ENCODE measurements around the gene DNAI4. TPM values are rescaled to one million over a fixed set of nuclear protein-coding genes. Genes with fewer than 3 reads are reported as not detected.
"Not testable (repeated sequence)": the region's sequence is repeated elsewhere in the genome, so short reads cannot be mapped to it uniquely, and the experiment has no call there.

Gene DNAI4
- total and polyA plus RNA-seq, 2 donors (not counting 1 experiment from before 2014, with no cell fraction given) = 0.30 to 2.7 TPM

DNA sequence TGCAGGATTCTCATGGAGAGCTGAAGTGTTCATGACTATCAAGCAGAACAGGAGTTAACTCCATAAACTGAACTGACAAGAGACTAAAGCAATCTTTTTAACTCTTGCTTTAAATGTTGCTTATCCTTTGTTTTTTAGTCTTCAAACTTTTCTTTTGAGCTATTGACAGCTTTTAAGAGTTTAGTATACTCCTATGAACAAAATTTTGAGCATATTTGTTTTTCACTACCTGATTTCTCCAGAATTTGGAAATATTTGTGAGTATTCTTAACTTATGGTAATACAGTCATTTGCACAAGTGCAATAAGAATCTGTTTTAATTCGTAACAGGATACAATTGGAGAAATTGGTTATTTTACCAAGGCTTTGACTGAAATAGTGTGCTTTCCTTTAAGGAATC is 7.2 kb downstream of the DNAI4 start:
- Histone ChIP-seq H3K4me2 (replicated peaks; ENCODE audit: low read depth, low read length, poor library complexity, severe bottlenecking) (no peak overlapping the region), H3K27ac (ENCODE audit: low read length in 2 of 2) (no peak overlapping the region), H3K4me1 (ENCODE audit: control insufficient read depth in 2 of 2, insufficient read depth in 2 of 2, low read length in 2 of 2) (no peaks in the 10 kb centered on the region), H3K9ac (ENCODE audit: low read length) (no peak overlapping the region), H3K4me3 (ENCODE audit: control extremely low read depth in 1 of 5, extremely low read depth in 1 of 5, insufficient read depth in 1 of 5, low read depth in 2 of 5, low read length in 4 of 5) (no peak overlapping the region), H4K20me1 (ENCODE audit: control insufficient read depth, insufficient read depth, low read length, poor library complexity, severe bottlenecking) (no peaks in the 10 kb centered on the region), H3K79me2 (ENCODE audit: control insufficient read depth, insufficient read depth, low read length) (no peaks in the 10 kb centered on the region), H3K27me3 (replicated peaks in 1 of 4; ENCODE audit: control extremely low read depth in 1 of 4, control insufficient read depth in 3 of 4, insufficient read depth in 4 of 4, low read length in 3 of 4) (no peaks in the 10 kb centered on the region), H2AFZ (ENCODE audit: insufficient read depth, low read depth, low read length, poor library complexity, severe bottlenecking) (no peak overlapping the region), H3K9me3 (ENCODE audit: control extremely low read depth in 1 of 3, control insufficient read depth in 2 of 3, insufficient read depth in 1 of 3, low read length in 2 of 3) (no peaks in the 10 kb centered on the region), H3K36me3 (replicated peaks in 1 of 2; ENCODE audit: control extremely low read depth in 1 of 2, control insufficient read depth in 1 of 2, extremely low read depth in 1 of 2, insufficient read depth in 2 of 2, low read length in 1 of 2) (no peaks in the 10 kb centered on the region)
- 100% methylated on average over 1 of the region's 1 CpG for WGBS (ENCODE audit: insufficient coverage)
- POLR2A ChIA-PET = no interaction called here
- no peak overlapping the region for H3K27ac Mint-ChIP-seq
- no peaks in the 10 kb centered on the region for H3K4me1 Mint-ChIP-seq
- peaks cover under 1% of the 10 kb centered on the region for H3K27me3 Mint-ChIP-seq
- DNase-seq (no peak), ATAC-seq (ENCODE audit: low read depth) (no peak)
- no peak overlapping the region for H3K4me3 Mint-ChIP-seq
- peaks cover 3% of the 10 kb centered on the region for H3K9me3 Mint-ChIP-seq (ENCODE audit: insufficient read depth)
- CTCF ChIA-PET = interaction anchor here (0.8 kb wide), 1 partner anchor 9 kb away, joined by 3 read pairs; no protein-coding TSS in a partner anchor
- intact Hi-C loops (cut with micrococcal nuclease) = no loop called here
- TF ChIP-seq EZH2 (IDR thresholded peaks at IDR 0.05; ENCODE audit: borderline replicate concordance, insufficient read depth, low read depth, low read length, poor library complexity, severe bottlenecking) = no peak
- TF ChIP-seq, protein P1, sequence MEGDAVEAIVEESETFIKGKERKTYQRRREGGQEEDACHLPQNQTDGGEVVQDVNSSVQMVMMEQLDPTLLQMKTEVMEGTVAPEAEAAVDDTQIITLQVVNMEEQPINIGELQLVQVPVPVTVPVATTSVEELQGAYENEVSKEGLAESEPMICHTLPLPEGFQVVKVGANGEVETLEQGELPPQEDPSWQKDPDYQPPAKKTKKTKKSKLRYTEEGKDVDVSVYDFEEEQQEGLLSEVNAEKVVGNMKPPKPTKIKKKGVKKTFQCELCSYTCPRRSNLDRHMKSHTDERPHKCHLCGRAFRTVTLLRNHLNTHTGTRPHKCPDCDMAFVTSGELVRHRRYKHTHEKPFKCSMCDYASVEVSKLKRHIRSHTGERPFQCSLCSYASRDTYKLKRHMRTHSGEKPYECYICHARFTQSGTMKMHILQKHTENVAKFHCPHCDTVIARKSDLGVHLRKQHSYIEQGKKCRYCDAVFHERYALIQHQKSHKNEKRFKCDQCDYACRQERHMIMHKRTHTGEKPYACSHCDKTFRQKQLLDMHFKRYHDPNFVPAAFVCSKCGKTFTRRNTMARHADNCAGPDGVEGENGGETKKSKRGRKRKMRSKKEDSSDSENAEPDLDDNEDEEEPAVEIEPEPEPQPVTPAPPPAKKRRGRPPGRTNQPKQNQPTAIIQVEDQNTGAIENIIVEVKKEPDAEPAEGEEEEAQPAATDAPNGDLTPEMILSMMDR (IDR thresholded peaks at IDR 0.05) = no peak

DNA sequence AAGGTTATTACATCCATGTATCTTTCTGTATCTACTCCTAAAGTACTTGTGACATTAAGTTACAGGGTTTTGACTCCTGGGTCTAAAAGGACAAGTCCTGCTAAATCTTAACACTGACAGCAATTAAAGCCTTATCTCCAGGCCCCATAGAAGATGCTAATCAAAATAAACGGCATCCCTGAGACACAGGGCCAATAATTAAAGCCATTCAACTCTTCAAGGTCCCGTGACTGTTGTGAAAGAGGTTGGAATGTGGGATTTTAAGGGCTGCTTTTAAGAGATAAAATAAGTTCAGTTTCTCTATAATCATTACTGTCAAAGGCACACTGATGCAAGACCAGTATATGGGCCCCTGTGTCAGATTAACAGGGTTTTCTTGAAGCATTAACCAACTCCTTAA is 8.3 kb downstream of the DNAI4 start:
- intact Hi-C loops (cut with micrococcal nuclease) = no loop called here
- Histone ChIP-seq H3K27ac (ENCODE audit: low read length in 2 of 2) (no peak overlapping the region), H4K20me1 (ENCODE audit: control insufficient read depth, insufficient read depth, low read length, poor library complexity, severe bottlenecking) (no peaks in the 10 kb centered on the region), H3K4me3 (ENCODE audit: control extremely low read depth in 1 of 5, extremely low read depth in 1 of 5, insufficient read depth in 1 of 5, low read depth in 2 of 5, low read length in 4 of 5) (no peak overlapping the region), H3K79me2 (ENCODE audit: control insufficient read depth, insufficient read depth, low read length) (no peaks in the 10 kb centered on the region), H2AFZ (ENCODE audit: insufficient read depth, low read depth, low read length, poor library complexity, severe bottlenecking) (no peak overlapping the region), H3K27me3 (replicated peaks in 1 of 4; ENCODE audit: control extremely low read depth in 1 of 4, control insufficient read depth in 3 of 4, insufficient read depth in 4 of 4, low read length in 3 of 4) (no peaks in the 10 kb centered on the region), H3K36me3 (replicated peaks in 1 of 2; ENCODE audit: control extremely low read depth in 1 of 2, control insufficient read depth in 1 of 2, extremely low read depth in 1 of 2, insufficient read depth in 2 of 2, low read length in 1 of 2) (no peaks in the 10 kb centered on the region), H3K9ac (ENCODE audit: low read length) (no peak overlapping the region), H3K4me2 (replicated peaks; ENCODE audit: low read depth, low read length, poor library complexity, severe bottlenecking) (no peak overlapping the region), H3K9me3 (ENCODE audit: control extremely low read depth in 1 of 3, control insufficient read depth in 2 of 3, insufficient read depth in 1 of 3, low read length in 2 of 3) (no peaks in the 10 kb centered on the region), H3K4me1 (ENCODE audit: control insufficient read depth in 2 of 2, insufficient read depth in 2 of 2, low read length in 2 of 2) (no peaks in the 10 kb centered on the region)
- DNase-seq (no peak), ATAC-seq (ENCODE audit: low read depth) (no peak)
- no peak overlapping the region for H3K27ac Mint-ChIP-seq
- H3K4me1 Mint-ChIP-seq = no peaks in the 10 kb centered on the region
- no peak overlapping the region for H3K4me3 Mint-ChIP-seq
- H3K9me3 Mint-ChIP-seq (ENCODE audit: insufficient read depth) = peaks cover 3% of the 10 kb centered on the region
- TF ChIP-seq, protein P1 (IDR thresholded peaks at IDR 0.05) = no peak
- TF ChIP-seq EZH2 (IDR thresholded peaks at IDR 0.05; ENCODE audit: borderline replicate concordance, insufficient read depth, low read depth, low read length, poor library complexity, severe bottlenecking) = no peak
- WGBS (ENCODE audit: insufficient coverage) = no CpG with 5 or more reads among the region's 2 CpGs
- POLR2A ChIA-PET = no interaction called here
- H3K27me3 Mint-ChIP-seq = peaks cover 3% of the 10 kb centered on the region
- CTCF ChIA-PET = no interaction called here

DNA sequence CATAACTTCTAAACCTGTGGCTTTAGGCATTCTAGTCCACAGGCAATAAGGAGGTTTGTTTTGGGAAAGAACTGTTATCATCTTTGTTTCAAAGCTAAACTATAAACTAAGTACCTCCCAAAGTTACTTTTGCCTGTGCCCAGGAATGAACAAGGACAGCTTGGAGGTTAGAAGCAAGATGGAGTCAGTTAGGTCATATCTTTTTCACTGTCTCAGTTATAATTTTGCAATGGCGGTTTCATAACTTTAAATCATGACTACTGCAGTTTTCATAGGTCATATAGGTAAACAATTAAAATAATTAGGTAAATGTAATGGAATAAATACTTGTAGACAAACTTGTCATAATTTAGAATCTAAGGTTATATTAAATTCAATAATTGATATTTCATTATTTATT is 9.5 kb downstream of the DNAI4 start:
- H2AFZ ChIP-seq (ENCODE audit: insufficient read depth, low read depth, low read length, poor library complexity, severe bottlenecking); CTCF ChIA-PET; H3K9ac ChIP-seq (ENCODE audit: low read length); H3K9me3 ChIP-seq (ENCODE audit: control extremely low read depth in 1 of 3, control insufficient read depth in 2 of 3, insufficient read depth in 1 of 3, low read length in 2 of 3); H3K4me3 Mint-ChIP-seq; H3K27me3 ChIP-seq (replicated peaks in 1 of 4; ENCODE audit: control extremely low read depth in 1 of 4, control insufficient read depth in 3 of 4, insufficient read depth in 4 of 4, low read length in 3 of 4); H3K4me3 ChIP-seq (ENCODE audit: control extremely low read depth in 1 of 5, extremely low read depth in 1 of 5, insufficient read depth in 1 of 5, low read depth in 2 of 5, low read length in 4 of 5); H3K27ac Mint-ChIP-seq; POLR2A ChIA-PET; H3K4me1 ChIP-seq (ENCODE audit: control insufficient read depth in 2 of 2, insufficient read depth in 2 of 2, low read length in 2 of 2); H3K79me2 ChIP-seq (ENCODE audit: control insufficient read depth, insufficient read depth, low read length); H3K4me2 ChIP-seq (replicated peaks; ENCODE audit: low read depth, low read length, poor library complexity, severe bottlenecking); H3K36me3 ChIP-seq (replicated peaks in 1 of 2; ENCODE audit: control extremely low read depth in 1 of 2, control insufficient read depth in 1 of 2, extremely low read depth in 1 of 2, insufficient read depth in 2 of 2, low read length in 1 of 2); ATAC-seq (ENCODE audit: low read depth); DNase-seq; H3K9me3 Mint-ChIP-seq (ENCODE audit: insufficient read depth); H3K4me1 Mint-ChIP-seq; H4K20me1 ChIP-seq (ENCODE audit: control insufficient read depth, insufficient read depth, low read length, poor library complexity, severe bottlenecking); intact Hi-C loops (cut with micrococcal nuclease); H3K27ac ChIP-seq (ENCODE audit: low read length in 2 of 2); H3K27me3 Mint-ChIP-seq: not testable (repeated sequence)
- WGBS (ENCODE audit: insufficient coverage) = no CpG with 5 or more reads among the region's 1 CpG

Measured in B cell (primary cell).